Spleen (tissue), 7 donors: Measurements from ENCODE around the gene NOD1.

ENCODE experiments used
- CTCF ChIP-seq, 11 experiments: fragments of 200-600 bp in 7 of 11; fragments of 450-650 bp in 4 of 11; sonication (generic) in 4 of 11; IDR thresholded peaks in 8 of 11; conservative IDR thresholded peaks in 3 of 11; 1 replicate in 7 of 11; 2 replicates in 4 of 11; pipeline versions ENCODE4 v1.4.0 to v1.8.0; 2016 to 2021; ENCODE audit warnings: antibody characterized with exemption in 11 of 11, inconsistent platforms in 4 of 11, mild to moderate bottlenecking in 1 of 11
- POLR2A ChIP-seq, 3 donors: fragments of 450-650 bp; IDR thresholded peaks; one replicate each; pipeline ENCODE4 v1.5.1; 2017; ENCODE audit warnings: antibody characterized with exemption in 3 of 3, mild to moderate bottlenecking in 1 of 3
- POLR2AphosphoS5 ChIP-seq, 3 donors: sonication (generic); formaldehyde crosslinking; IDR thresholded peaks; one replicate each; pipeline ENCODE4 v1.5.1; 2017; ENCODE audit warnings: antibody characterized with exemption in 3 of 3
- donor health status: DM: no; HTN: no; CAD: no; lungs with moderate emphysema.
- donor health status: DM: no; HTN: no; CAD: no.
- donor health status: DM: no; HTN: no; CAD: no.

DNA sequence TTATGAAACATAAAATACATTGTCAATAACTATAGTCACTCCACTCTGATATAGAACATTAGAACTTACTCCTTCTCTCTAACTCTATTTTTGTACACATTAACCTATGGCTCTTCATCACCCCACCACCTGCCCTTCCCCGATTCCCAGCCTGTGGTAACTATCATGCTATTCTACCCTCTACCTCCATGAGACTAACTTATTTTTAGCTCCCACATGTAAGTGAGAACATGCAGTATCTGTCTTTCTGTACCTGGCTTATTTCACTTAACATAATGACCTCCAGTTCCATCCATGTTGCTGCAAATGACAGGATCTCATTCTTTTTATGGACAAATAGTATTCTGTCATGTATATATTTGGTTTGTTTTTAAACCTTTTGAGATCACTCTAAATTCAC is 8.8 kb upstream of the NOD1 start:
- TF ChIP-seq CTCF (IDR thresholded peaks at IDR 0.05 in 8 of 11, conservative IDR thresholded peaks at IDR 0.05 in 3 of 11) (no peak), POLR2A (IDR thresholded peaks at IDR 0.05) (no peak), POLR2AphosphoS5 (IDR thresholded peaks at IDR 0.05) (no peak)
